ENCODE data around the gene KBTBD8.

DNA sequence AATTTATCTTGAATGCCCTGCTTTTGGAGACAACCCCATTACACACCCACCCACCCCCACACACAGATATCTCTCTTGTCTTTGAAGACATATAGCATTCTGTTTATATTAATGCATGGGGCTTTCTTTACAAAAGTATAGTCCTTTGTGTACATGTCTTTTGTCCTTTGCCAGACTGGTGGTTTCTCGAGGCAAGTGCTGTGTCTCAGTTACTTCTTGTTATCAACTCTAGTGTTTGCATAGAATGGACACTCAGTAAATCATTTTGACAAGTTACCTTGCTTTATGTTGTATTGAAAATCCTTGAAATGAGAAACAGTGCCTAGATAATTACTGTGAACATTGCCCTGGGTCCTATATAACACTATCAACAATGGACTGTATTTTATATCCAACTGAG, 33.9 kb downstream of the KBTBD8 start:
- TF ChIP-seq, protein P1, sequence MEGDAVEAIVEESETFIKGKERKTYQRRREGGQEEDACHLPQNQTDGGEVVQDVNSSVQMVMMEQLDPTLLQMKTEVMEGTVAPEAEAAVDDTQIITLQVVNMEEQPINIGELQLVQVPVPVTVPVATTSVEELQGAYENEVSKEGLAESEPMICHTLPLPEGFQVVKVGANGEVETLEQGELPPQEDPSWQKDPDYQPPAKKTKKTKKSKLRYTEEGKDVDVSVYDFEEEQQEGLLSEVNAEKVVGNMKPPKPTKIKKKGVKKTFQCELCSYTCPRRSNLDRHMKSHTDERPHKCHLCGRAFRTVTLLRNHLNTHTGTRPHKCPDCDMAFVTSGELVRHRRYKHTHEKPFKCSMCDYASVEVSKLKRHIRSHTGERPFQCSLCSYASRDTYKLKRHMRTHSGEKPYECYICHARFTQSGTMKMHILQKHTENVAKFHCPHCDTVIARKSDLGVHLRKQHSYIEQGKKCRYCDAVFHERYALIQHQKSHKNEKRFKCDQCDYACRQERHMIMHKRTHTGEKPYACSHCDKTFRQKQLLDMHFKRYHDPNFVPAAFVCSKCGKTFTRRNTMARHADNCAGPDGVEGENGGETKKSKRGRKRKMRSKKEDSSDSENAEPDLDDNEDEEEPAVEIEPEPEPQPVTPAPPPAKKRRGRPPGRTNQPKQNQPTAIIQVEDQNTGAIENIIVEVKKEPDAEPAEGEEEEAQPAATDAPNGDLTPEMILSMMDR (IDR thresholded peaks at IDR 0.05) = no peak
- TF ChIP-seq POLR2A (IDR thresholded peaks at IDR 0.05) = no peak
